ENCODE results near the gene CCNA2.

The CCNA2 gene

GRCh38 chr4:121823505-121824170, at the start of gene CCNA2:
CCNA2 (minus strand) TSS chr4:121823883; CDS start chr4:121823628, 255 bp downstream.
- FAIRE-seq = peak; percentile 85
- peak; percentile 87 for DNase-seq (ENCODE audit: low spot score)

- FAIRE-seq (peak; percentile 88), DNase-seq (ENCODE audit: low spot score) (peak; percentile 86)
These were observed 46.4 kb upstream of the CCNA2 start, which contains the start of gene BBS7 for GRCh38 chr4:121869841-121870822. BBS7 (minus strand) TSS chr4:121870474; CDS start chr4:121870313, 161 bp downstream.

- DNase-seq (ENCODE audit: low spot score) (no peak), FAIRE-seq (no peak)
These were observed 40.1 kb upstream of the CCNA2 start for GRCh38 chr4:121863799-121864198.

- no peak for FAIRE-seq
These were observed 37.7 kb upstream of the CCNA2 start for GRCh38 chr4:121861426-121861825.

GRCh38 chr4:121860121-121860520, 36.4 kb upstream of the CCNA2 start:
- FAIRE-seq (no peak), DNase-seq (ENCODE audit: low spot score) (no peak)

More at GRCh38 chr4:121861426-121861825, 37.7 kb upstream of the CCNA2 start:
- no peak for DNase-seq (ENCODE audit: low spot score)

- DNase-seq (ENCODE audit: low spot score) = no peak
- no peak for FAIRE-seq
These were observed 27.7 kb upstream of the CCNA2 start for GRCh38 chr4:121851354-121851753.

- DNase-seq (ENCODE audit: low spot score) = no peak
These were observed 23.0 kb upstream of the CCNA2 start for GRCh38 chr4:121846662-121847061.

GRCh38 chr4:121842862-121843261, 19.2 kb upstream of the CCNA2 start:
- FAIRE-seq (no peak), DNase-seq (ENCODE audit: low spot score) (no peak)

More at GRCh38 chr4:121846662-121847061, 23.0 kb upstream of the CCNA2 start:
- FAIRE-seq = no peak

- FAIRE-seq (no peak), DNase-seq (ENCODE audit: low spot score) (no peak)
These were observed 14.5 kb upstream of the CCNA2 start for GRCh38 chr4:121838136-121838535.

- no peak for DNase-seq (ENCODE audit: low spot score)
- FAIRE-seq = no peak
These were observed 5.8 kb upstream of the CCNA2 start for GRCh38 chr4:121829511-121829910.

- peak; percentile 34 for DNase-seq (ENCODE audit: low spot score)
- peak; percentile 69 for FAIRE-seq
These were observed 4.2 kb upstream of the CCNA2 start for GRCh38 chr4:121827853-121828252.

- FAIRE-seq (no peak), DNase-seq (ENCODE audit: low spot score) (no peak)
These were observed 1.3 kb upstream of the CCNA2 start for GRCh38 chr4:121824950-121825349.

GRCh38 chr4:121824171-121824527, 466 bp upstream of the CCNA2 start:
- DNase-seq (ENCODE audit: low spot score) (no peak), FAIRE-seq (no peak)

- no peak for DNase-seq (ENCODE audit: low spot score)
- FAIRE-seq = no peak
These were observed 733 bp downstream of the CCNA2 start for GRCh38 chr4:121822796-121823504.

GRCh38 chr4:121822047-121822446, 1.6 kb downstream of the CCNA2 start:
- DNase-seq (ENCODE audit: low spot score) (no peak), FAIRE-seq (no peak)

GRCh38 chr4:121819216-121819965, 4.3 kb downstream of the CCNA2 start:
- no peak for DNase-seq (ENCODE audit: low spot score)

GRCh38 chr4:121818215-121818614, 5.5 kb downstream of the CCNA2 start:
- no peak for FAIRE-seq
- no peak for DNase-seq (ENCODE audit: low spot score)

More at GRCh38 chr4:121819216-121819965, 4.3 kb downstream of the CCNA2 start:
- no peak for FAIRE-seq

GRCh38 chr4:121817701-121818100, 6.0 kb downstream of the CCNA2 start:
- DNase-seq (ENCODE audit: low spot score) = no peak
- no peak for FAIRE-seq

GRCh38 chr4:121817006-121817405, 6.7 kb downstream of the CCNA2 start:
- DNase-seq (ENCODE audit: low spot score) (no peak), FAIRE-seq (no peak)

- no peak for DNase-seq (ENCODE audit: low spot score)
- no peak for FAIRE-seq
These were observed 8.9 kb downstream of the CCNA2 start for GRCh38 chr4:121814756-121815155.

GRCh38 chr4:121811122-121811521, 12.6 kb downstream of the CCNA2 start:
- FAIRE-seq = no peak

More at GRCh38 chr4:121811122-121811521, 12.6 kb downstream of the CCNA2 start:
- no peak for DNase-seq (ENCODE audit: low spot score)
